ENCODE results near the gene KRT32. TPM values are rescaled to one million over a fixed set of nuclear protein-coding genes. Genes with fewer than 3 reads are reported as not detected.

The KRT32 gene
- total RNA-seq, 2 experiments from 2014 or later, result not detected

- Mint-ChIP-seq H3K4me3 (no peak overlapping the region), H3K4me1 (no peaks in the 10 kb centered on the region), H3K27me3 (no peaks in the 10 kb centered on the region), H3K9me3 (no peaks in the 10 kb centered on the region), H3K27ac (no peak overlapping the region), H3K36me3 (no peaks in the 10 kb centered on the region)
- DNase-seq, result no peak
Observed at GRCh38 chr17:41457676-41458075, 9.5 kb downstream of the KRT32 start.

DNA sequence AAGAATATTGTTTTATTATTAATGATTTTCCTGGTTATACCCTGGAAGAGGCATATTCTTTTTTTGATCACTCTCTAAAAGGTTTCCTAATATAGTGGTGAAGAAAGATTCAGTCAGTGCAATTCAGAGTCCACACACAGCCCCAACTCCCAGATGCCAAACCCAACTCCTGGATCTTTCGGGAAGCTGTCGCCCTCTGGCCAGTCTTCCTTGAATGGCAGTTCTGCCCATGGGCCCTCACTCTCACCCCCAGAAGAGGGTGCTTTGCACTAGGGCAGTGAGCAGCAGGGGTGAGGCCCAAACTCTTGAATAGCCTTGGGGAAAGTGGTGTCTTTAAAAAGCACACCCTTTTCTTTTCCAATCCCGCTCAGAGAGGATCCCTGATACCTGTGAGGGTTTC lies 11.0 kb downstream of the KRT32 start:
- Mint-ChIP-seq H3K4me3 (no peak overlapping the region), H3K4me1 (no peaks in the 10 kb centered on the region), H3K27me3 (no peaks in the 10 kb centered on the region), H3K36me3 (no peaks in the 10 kb centered on the region), H3K9me3 (no peaks in the 10 kb centered on the region), H3K27ac (no peak overlapping the region)
- DNase-seq, result no peak

DNA sequence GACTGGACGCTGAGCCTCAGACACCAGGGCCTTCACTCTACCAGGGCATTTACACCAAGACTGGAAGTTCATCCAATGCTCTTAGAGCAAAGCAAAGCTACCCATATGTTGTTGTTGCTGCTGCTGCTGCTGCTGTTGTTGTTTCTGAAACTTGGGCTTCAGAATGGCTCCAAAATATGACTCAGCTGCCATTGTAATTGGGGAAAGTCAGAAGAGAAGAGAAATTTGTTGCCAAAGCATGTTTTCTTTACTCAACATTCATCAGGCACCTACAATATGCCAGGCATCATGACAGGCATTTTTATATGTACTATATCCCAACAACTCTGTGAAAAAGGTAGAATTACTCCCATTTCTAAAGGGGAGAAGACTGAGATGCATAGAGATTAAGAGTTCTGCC lies 11.9 kb downstream of the KRT32 start:
- Mint-ChIP-seq H3K4me1 (no peaks in the 10 kb centered on the region), H3K27me3 (no peaks in the 10 kb centered on the region), H3K36me3 (no peaks in the 10 kb centered on the region), H3K4me3 (no peak overlapping the region), H3K27ac (no peak overlapping the region), H3K9me3 (no peaks in the 10 kb centered on the region)
- DNase-seq, result no peak

DNA sequence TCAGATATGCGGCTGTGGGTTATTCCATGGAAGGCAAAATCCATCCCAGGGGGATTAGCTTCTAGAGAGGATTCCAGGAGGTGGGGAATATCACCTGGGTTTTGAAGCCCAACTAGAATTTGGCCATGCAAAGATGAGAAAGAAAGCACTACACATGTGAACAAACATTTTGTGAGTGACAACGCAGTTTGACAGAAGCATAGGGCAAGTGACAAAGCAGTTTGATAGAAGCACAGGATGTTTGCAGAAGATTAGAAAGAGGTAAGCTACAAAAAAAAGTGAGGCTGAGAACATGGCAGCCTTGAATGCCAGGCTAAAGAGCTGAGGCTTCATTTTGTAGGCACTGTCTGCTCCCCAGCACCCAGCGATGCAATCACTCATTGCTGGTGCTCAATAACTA lies 14.1 kb downstream of the KRT32 start:
- Mint-ChIP-seq H3K27ac (no peak overlapping the region), H3K4me1 (no peaks in the 10 kb centered on the region), H3K9me3 (no peaks in the 10 kb centered on the region), H3K4me3 (no peak overlapping the region), H3K36me3 (no peaks in the 10 kb centered on the region), H3K27me3 (no peaks in the 10 kb centered on the region)
- no peak for DNase-seq

DNA sequence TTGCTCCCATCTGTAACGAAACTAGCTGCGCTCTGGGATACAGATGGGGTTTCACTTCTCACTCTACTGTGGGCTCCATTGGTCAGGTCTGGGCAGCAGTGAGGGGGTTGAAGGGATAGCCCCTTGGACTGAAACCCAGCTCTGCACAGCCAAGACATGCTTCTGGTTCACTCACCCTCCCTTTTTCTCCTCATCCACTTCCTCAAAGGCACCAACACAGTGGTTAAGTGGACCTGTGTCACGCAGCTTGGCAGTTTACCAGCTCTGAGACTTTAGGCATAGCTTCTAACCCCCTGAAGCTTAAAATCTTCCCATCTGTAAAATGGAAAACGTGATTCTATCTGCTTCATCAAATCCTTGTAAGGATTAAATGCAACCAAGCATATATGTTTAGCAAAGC lies 14.9 kb downstream of the KRT32 start:
- no peak for DNase-seq
- H3K9me3 Mint-ChIP-seq, result no peaks in the 10 kb centered on the region
- H3K36me3 Mint-ChIP-seq, result no peaks in the 10 kb centered on the region
- no peak overlapping the region for H3K4me3 Mint-ChIP-seq
- no peaks in the 10 kb centered on the region for H3K4me1 Mint-ChIP-seq
- H3K27ac Mint-ChIP-seq, result no peak overlapping the region
- no peaks in the 10 kb centered on the region for H3K27me3 Mint-ChIP-seq

- H3K36me3 Mint-ChIP-seq, result no peaks in the 10 kb centered on the region
Observed at GRCh38 chr17:41451154-41451728, 15.9 kb downstream of the KRT32 start.

DNA sequence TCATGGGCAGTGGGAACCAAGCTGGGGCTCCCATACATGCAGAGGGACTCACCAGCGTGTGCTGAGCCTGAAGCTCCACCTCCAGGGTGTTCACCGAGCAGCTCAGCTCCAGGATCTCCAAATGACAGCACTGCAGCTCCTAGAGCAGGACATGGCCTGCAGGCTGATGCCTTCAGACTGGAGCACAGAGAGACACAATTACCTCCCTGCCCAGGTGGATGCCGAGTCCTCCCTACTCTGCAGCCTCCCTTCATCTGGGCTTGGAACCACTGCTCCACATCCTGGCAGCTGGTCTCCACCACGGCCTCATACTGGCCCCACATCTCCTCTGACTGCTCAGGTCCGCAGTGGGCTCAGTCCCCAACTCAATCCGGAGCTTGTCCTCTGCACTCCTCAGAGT lies 18.2 kb downstream of the KRT32 start:
- Mint-ChIP-seq H3K27me3 (peaks cover 4% of the 10 kb centered on the region), H3K4me1 (no peaks in the 10 kb centered on the region), H3K9me3 (no peaks in the 10 kb centered on the region), H3K4me3 (no peak overlapping the region), H3K36me3 (no peaks in the 10 kb centered on the region), H3K27ac (no peak overlapping the region)
- no peak for DNase-seq

More at GRCh38 chr17:41451154-41451728, 15.9 kb downstream of the KRT32 start:
- Mint-ChIP-seq H3K9me3 (no peaks in the 10 kb centered on the region), H3K4me3 (no peak overlapping the region), H3K4me1 (no peaks in the 10 kb centered on the region), H3K27me3 (no peaks in the 10 kb centered on the region), H3K27ac (no peak overlapping the region)
- no peak for DNase-seq

GRCh38 chr17:41448506-41448905 lies 18.7 kb downstream of the KRT32 start:
- H3K4me1 Mint-ChIP-seq, result no peaks in the 10 kb centered on the region

GRCh38 chr17:41446806-41447205 lies 20.4 kb downstream of the KRT32 start:
- Mint-ChIP-seq H3K9me3 (no peaks in the 10 kb centered on the region), H3K27ac (no peak overlapping the region), H3K27me3 (peaks cover 4% of the 10 kb centered on the region), H3K4me1 (no peaks in the 10 kb centered on the region), H3K36me3 (no peaks in the 10 kb centered on the region), H3K4me3 (no peak overlapping the region)
- no peak for DNase-seq

More at GRCh38 chr17:41448506-41448905, 18.7 kb downstream of the KRT32 start:
- no peaks in the 10 kb centered on the region for H3K9me3 Mint-ChIP-seq
- H3K27ac Mint-ChIP-seq, result no peak overlapping the region
- H3K36me3 Mint-ChIP-seq, result no peaks in the 10 kb centered on the region
- H3K27me3 Mint-ChIP-seq, result peaks cover 4% of the 10 kb centered on the region
- DNase-seq, result no peak
- no peak overlapping the region for H3K4me3 Mint-ChIP-seq

- no peak overlapping the region for H3K27ac Mint-ChIP-seq
- no peaks in the 10 kb centered on the region for H3K4me1 Mint-ChIP-seq
- H3K9me3 Mint-ChIP-seq, result no peaks in the 10 kb centered on the region
- peaks cover 4% of the 10 kb centered on the region for H3K27me3 Mint-ChIP-seq
- no peak overlapping the region for H3K4me3 Mint-ChIP-seq
- no peaks in the 10 kb centered on the region for H3K36me3 Mint-ChIP-seq
- no peak for DNase-seq
Observed at GRCh38 chr17:41444640-41445039, 22.5 kb downstream of the KRT32 start.

GRCh38 chr17:41444186-41444585 lies 23.0 kb downstream of the KRT32 start:
- DNase-seq, result no peak
- H3K27ac Mint-ChIP-seq, result no peak overlapping the region
- H3K9me3 Mint-ChIP-seq, result no peaks in the 10 kb centered on the region
- peaks cover 4% of the 10 kb centered on the region for H3K27me3 Mint-ChIP-seq
- no peaks in the 10 kb centered on the region for H3K36me3 Mint-ChIP-seq
- H3K4me1 Mint-ChIP-seq, result no peaks in the 10 kb centered on the region
- no peak overlapping the region for H3K4me3 Mint-ChIP-seq

DNA sequence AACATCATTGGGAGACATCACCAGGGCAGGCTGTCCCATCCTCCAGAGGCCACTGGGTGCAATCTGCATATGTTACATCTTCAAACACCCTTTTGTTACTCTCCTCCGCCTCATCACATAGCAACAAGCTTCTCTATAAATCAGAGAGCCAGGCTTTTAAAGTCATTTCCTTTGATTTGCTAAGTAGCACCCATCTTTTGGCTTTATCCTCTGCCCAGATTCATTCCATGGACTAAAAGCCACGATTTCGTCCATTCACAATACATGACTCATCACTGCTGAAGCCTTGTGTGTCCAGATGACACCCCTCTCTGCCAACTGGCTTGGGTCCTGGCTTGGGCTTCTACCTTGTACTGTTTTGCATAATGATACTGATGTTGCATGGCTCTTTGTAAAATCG lies 24.4 kb downstream of the KRT32 start:
- Mint-ChIP-seq H3K27me3 (peaks cover 4% of the 10 kb centered on the region), H3K4me1 (no peaks in the 10 kb centered on the region), H3K36me3 (no peaks in the 10 kb centered on the region), H3K27ac (no peak overlapping the region), H3K4me3 (no peak overlapping the region), H3K9me3 (no peaks in the 10 kb centered on the region)
- no peak for DNase-seq

- Mint-ChIP-seq H3K4me1 (no peaks in the 10 kb centered on the region), H3K27me3 (peaks cover 4% of the 10 kb centered on the region), H3K9me3 (no peaks in the 10 kb centered on the region), H3K36me3 (no peaks in the 10 kb centered on the region), H3K27ac (no peak within 1 kb of the TSS), H3K4me3 (no peak within 1 kb of the TSS)
- DNase-seq, result no peak
Observed at GRCh38 chr17:41440531-41441033, 26.6 kb downstream of the KRT32 start, which contains the start of gene KRT38. Gene KRT38, minus strand, starts transcription at chr17:41440983. Its CDS starts 62 bp downstream, at chr17:41440921.

DNA sequence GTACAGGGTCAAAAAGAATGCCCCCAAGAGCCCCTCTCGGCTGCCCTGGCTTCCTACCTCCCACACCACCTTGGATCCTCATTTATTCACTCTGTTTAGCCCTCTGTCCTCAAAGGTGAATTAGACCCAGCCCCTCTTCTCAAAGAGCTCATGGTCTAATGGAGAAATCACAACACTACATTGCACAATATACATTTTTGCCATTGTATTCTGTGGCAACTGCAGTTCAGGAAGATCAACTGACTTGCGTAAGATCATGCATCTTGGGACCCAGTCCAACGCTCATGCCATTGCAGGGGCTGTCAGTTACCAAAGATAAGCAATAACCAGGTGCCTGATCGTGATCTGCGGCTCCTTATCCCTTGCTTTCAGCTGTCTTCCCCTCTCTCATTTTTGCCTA lies 27.8 kb downstream of the KRT32 start:
- Mint-ChIP-seq H3K4me1 (no peaks in the 10 kb centered on the region), H3K27me3 (peaks cover 2% of the 10 kb centered on the region), H3K9me3 (no peaks in the 10 kb centered on the region), H3K27ac (no peak overlapping the region), H3K4me3 (no peak overlapping the region), H3K36me3 (no peaks in the 10 kb centered on the region)
- no peak for DNase-seq

DNA sequence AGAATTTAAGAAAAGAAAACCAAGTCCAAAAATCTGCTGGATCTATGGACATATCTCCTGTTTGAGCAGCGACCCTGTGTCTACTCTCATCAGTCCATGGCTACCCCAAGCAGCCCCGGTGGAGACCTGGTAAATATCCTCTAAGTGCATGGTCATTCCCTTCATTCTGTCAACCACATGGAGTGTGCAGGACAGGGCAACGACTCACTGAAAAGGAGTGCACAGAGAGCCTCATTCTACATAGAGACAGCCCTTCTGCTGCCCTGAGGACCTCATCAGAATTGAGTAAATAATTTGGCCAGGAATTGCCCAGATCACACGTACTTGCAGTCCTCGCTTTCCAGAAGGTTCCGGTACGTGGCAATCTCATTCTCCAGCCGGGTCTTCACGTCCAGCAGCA lies 29.4 kb downstream of the KRT32 start:
- no peaks in the 10 kb centered on the region for H3K27me3 Mint-ChIP-seq
- H3K27ac Mint-ChIP-seq, result no peak overlapping the region
- no peaks in the 10 kb centered on the region for H3K36me3 Mint-ChIP-seq
- H3K4me1 Mint-ChIP-seq, result no peaks in the 10 kb centered on the region
- H3K4me3 Mint-ChIP-seq, result no peak overlapping the region
- DNase-seq, result no peak
- H3K9me3 Mint-ChIP-seq, result no peaks in the 10 kb centered on the region

- Mint-ChIP-seq H3K27me3 (no peaks in the 10 kb centered on the region), H3K27ac (no peak overlapping the region), H3K36me3 (no peaks in the 10 kb centered on the region), H3K4me3 (no peak overlapping the region), H3K9me3 (no peaks in the 10 kb centered on the region), H3K4me1 (no peaks in the 10 kb centered on the region)
- DNase-seq, result no peak
Observed at GRCh38 chr17:41437254-41437653, 29.9 kb downstream of the KRT32 start.

Data from activated naive CD8-positive, alpha-beta T cell treated with anti-CD3 and anti-CD28 coated beads for 36 hours (primary cell).